K562 (cell line): ENCODE measurements around the gene AMOTL1. TPM values are rescaled to one million over a fixed set of nuclear protein-coding genes. Genes with fewer than 3 reads are reported as not detected.

ENCODE experiments used
- ARID2 ChIP-seq: fragments of 450-650 bp; IDR thresholded peaks from 2 replicates; pipeline ENCODE4 v1.6.1; 2017; ENCODE audit warnings: antibody characterized with exemption, mild to moderate bottlenecking
- C11orf30 ChIP-seq: fragments of 450-650 bp; IDR thresholded peaks from 2 replicates; pipeline ENCODE4 v1.6.1; 2016; ENCODE audit warnings: low read depth, mild to moderate bottlenecking
- GABPA ChIP-seq: fragments of 200-800 bp; sonication (Bioruptor generic); conservative IDR thresholded peaks from 2 replicates; pipeline ENCODE4 v1.6.1; 2016; ENCODE audit warnings: low read depth, missing genetic modification characterization, missing compliant biosample characterization
- MCM7 ChIP-seq, 2 experiments: fragments of 450-650 bp; IDR thresholded peaks; 2 replicates each; pipeline ENCODE4 v1.6.1; 2016 to 2018
- MTA3 ChIP-seq: fragments of 450-650 bp; formaldehyde crosslinking; IDR thresholded peaks from 2 replicates; pipeline ENCODE4 v1.6.1; 2017; ENCODE audit warnings: mild to moderate bottlenecking, borderline replicate concordance
- TOE1 ChIP-seq, 2 experiments: fragments of 450-650 bp in 1 of 2; sonication (generic) in 1 of 2; formaldehyde crosslinking in 1 of 2; IDR thresholded peaks; 2 replicates each; pipeline versions ENCODE4 v1.7.1 to v1.8.0; 2016 to 2022; ENCODE audit warnings: borderline replicate concordance in 2 of 2, mild to moderate bottlenecking in 2 of 2, antibody characterized with exemption in 1 of 2, inconsistent platforms in 1 of 2, low read depth in 1 of 2, missing genetic modification reagents in 1 of 2, moderate library complexity in 1 of 2
- ZNF311 ChIP-seq: fragments of 250-450 bp; sonication (Bioruptor Pico); IDR thresholded peaks from 2 replicates; pipeline ENCODE4 v1.4.0; 2020; ENCODE audit warnings: mild to moderate bottlenecking, moderate library complexity
- ZZZ3 ChIP-seq: fragments of 450-650 bp; IDR thresholded peaks from 2 replicates; pipeline ENCODE4 v1.6.1; 2016; ENCODE audit warnings: antibody characterized with exemption, mild to moderate bottlenecking, moderate library complexity
- polyA plus RNA-seq, 8 experiments: library from polyadenylated mRNA; depleted of rRNA in 4 of 8; stranded (reverse) in 5 of 8; unstranded in 3 of 8; fragments of >200 nt; fragmentation: Nextera tagmentation in 2 of 8; fragmentation: Illumina TruSeq in 1 of 8; extraction: Ambion mirVana in 2 of 8; extraction: Trizol in 1 of 8; gene quantifications; 2 replicates each; pipeline versions ENCODE4 v1.2.1 to v1.2.3, GENCODE V29; 2011 to 2014; ENCODE audit warnings: inconsistent platforms in 1 of 8, missing spikeins in 1 of 8
- total RNA-seq, 7 experiments: library from RNA; depleted of rRNA in 6 of 7; stranded (reverse); fragments of >200 nt in 6 of 7; fragmentation: Illumina TruSeq in 2 of 7; extraction: Trizol in 2 of 7; gene quantifications; 2 replicates each; pipeline versions ENCODE4 v1.2.1 to v1.2.3, GENCODE V29; 2011 to 2021; ENCODE audit warnings: low replicate concordance in 1 of 7
- TF ChIP-seq, protein P1 (sequence below): fragments of 200-800 bp; sonication (Bioruptor generic); IDR thresholded peaks from 2 replicates; pipeline ENCODE4 v1.6.1; 2016; ENCODE audit warnings: missing genetic modification characterization, missing compliant biosample characterization
- TF ChIP-seq, protein P2 (sequence below): fragments of 250-450 bp; sonication (Bioruptor Pico); IDR thresholded peaks from 2 replicates; pipeline ENCODE4 v1.5.0; 2021; ENCODE audit warnings: mild to moderate bottlenecking, borderline replicate concordance
- TF ChIP-seq, protein P3 (sequence below), 2 experiments: IDR thresholded peaks; 2 replicates each; pipeline ENCODE4 v1.6.1; 2011; ENCODE audit warnings: borderline replicate concordance in 1 of 2, control low read depth in 1 of 2, low read depth in 1 of 2, low read length in 1 of 2, mild to moderate bottlenecking in 1 of 2, mixed read lengths in 1 of 2, moderate library complexity in 1 of 2; ENCODE audit not compliant: insufficient read depth in 1 of 2, insufficient read length in 1 of 2, poor library complexity in 1 of 2, severe bottlenecking in 1 of 2; ENCODE audit errors: extremely low read depth in 1 of 2
- TF ChIP-seq, protein P4 (sequence below): sonication (generic); formaldehyde crosslinking; IDR thresholded peaks from 2 replicates; pipeline ENCODE4 v1.8.1; 2023; ENCODE audit warnings: mild to moderate bottlenecking, missing genetic modification reagents, moderate library complexity

AMOTL1 gene
- total and polyA plus RNA-seq, 9 of the 15 experiments (the other 6 are each of a cell fraction or from before 2014, with no cell fraction given) = 4.0 to 35.4 (median 14.0) TPM

GRCh38 chr11:94767701-94768601 lies at the start of gene AMOTL1 (continued):
- TF ChIP-seq, protein P1, sequence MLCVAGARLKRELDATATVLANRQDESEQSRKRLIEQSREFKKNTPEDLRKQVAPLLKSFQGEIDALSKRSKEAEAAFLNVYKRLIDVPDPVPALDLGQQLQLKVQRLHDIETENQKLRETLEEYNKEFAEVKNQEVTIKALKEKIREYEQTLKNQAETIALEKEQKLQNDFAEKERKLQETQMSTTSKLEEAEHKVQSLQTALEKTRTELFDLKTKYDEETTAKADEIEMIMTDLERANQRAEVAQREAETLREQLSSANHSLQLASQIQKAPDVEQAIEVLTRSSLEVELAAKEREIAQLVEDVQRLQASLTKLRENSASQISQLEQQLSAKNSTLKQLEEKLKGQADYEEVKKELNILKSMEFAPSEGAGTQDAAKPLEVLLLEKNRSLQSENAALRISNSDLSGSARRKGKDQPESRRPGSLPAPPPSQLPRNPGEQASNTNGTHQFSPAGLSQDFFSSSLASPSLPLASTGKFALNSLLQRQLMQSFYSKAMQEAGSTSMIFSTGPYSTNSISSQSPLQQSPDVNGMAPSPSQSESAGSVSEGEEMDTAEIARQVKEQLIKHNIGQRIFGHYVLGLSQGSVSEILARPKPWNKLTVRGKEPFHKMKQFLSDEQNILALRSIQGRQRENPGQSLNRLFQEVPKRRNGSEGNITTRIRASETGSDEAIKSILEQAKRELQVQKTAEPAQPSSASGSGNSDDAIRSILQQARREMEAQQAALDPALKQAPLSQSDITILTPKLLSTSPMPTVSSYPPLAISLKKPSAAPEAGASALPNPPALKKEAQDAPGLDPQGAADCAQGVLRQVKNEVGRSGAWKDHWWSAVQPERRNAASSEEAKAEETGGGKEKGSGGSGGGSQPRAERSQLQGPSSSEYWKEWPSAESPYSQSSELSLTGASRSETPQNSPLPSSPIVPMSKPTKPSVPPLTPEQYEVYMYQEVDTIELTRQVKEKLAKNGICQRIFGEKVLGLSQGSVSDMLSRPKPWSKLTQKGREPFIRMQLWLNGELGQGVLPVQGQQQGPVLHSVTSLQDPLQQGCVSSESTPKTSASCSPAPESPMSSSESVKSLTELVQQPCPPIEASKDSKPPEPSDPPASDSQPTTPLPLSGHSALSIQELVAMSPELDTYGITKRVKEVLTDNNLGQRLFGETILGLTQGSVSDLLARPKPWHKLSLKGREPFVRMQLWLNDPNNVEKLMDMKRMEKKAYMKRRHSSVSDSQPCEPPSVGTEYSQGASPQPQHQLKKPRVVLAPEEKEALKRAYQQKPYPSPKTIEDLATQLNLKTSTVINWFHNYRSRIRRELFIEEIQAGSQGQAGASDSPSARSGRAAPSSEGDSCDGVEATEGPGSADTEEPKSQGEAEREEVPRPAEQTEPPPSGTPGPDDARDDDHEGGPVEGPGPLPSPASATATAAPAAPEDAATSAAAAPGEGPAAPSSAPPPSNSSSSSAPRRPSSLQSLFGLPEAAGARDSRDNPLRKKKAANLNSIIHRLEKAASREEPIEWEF = no peak
- TF ChIP-seq MCM7 (IDR thresholded peaks at IDR 0.05) (no peak), ARID2 (no peak), ZZZ3 (no peak), GABPA (tag) (peak; percentile 61), C11orf30 (peak; percentile 72; the same call in 1 of the 2 replicates), MTA3 (peak; percentile 79; the same call in 1 of the 2 replicates), ZNF311 (CRISPR knock-in tag) (0 out of 2 replicates have a peak, but pooled peaks have one; percentile 57), TOE1 (IDR thresholded peaks at IDR 0.05; ENCODE audit: borderline replicate concordance) (peak; percentile 93), TOE1 (CRISPR knock-in tag; IDR thresholded peaks at IDR 0.05; ENCODE audit: borderline replicate concordance, low read depth) (no peak)
- TF ChIP-seq, protein P2, sequence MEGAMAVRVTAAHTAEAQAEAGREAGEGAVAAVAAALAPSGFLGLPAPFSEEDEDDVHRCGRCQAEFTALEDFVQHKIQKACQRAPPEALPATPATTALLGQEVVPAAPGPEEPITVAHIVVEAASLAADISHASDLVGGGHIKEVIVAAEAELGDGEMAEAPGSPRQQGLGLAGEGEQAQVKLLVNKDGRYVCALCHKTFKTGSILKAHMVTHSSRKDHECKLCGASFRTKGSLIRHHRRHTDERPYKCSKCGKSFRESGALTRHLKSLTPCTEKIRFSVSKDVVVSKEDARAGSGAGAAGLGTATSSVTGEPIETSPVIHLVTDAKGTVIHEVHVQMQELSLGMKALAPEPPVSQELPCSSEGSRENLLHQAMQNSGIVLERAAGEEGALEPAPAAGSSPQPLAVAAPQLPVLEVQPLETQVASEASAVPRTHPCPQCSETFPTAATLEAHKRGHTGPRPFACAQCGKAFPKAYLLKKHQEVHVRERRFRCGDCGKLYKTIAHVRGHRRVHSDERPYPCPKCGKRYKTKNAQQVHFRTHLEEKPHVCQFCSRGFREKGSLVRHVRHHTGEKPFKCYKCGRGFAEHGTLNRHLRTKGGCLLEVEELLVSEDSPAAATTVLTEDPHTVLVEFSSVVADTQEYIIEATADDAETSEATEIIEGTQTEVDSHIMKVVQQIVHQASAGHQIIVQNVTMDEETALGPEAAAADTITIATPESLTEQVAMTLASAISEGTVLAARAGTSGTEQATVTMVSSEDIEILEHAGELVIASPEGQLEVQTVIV = no peak
- TF ChIP-seq, protein P3, sequence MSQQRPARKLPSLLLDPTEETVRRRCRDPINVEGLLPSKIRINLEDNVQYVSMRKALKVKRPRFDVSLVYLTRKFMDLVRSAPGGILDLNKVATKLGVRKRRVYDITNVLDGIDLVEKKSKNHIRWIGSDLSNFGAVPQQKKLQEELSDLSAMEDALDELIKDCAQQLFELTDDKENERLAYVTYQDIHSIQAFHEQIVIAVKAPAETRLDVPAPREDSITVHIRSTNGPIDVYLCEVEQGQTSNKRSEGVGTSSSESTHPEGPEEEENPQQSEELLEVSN (IDR thresholded peaks at IDR 0.05; ENCODE audit: borderline replicate concordance in 1 of 2, extremely low read depth in 1 of 2, insufficient read depth in 1 of 2, insufficient read length in 1 of 2, low read depth in 1 of 2, low read length in 1 of 2, poor library complexity in 1 of 2, severe bottlenecking in 1 of 2) = peak in 1 of 2 experiments; percentile 36
- TF ChIP-seq, protein P4, sequence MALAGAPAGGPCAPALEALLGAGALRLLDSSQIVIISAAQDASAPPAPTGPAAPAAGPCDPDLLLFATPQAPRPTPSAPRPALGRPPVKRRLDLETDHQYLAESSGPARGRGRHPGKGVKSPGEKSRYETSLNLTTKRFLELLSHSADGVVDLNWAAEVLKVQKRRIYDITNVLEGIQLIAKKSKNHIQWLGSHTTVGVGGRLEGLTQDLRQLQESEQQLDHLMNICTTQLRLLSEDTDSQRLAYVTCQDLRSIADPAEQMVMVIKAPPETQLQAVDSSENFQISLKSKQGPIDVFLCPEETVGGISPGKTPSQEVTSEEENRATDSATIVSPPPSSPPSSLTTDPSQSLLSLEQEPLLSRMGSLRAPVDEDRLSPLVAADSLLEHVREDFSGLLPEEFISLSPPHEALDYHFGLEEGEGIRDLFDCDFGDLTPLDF = no peak
